Endodermal cell (in vitro differentiated cells): ENCODE measurements around the gene B4GALT5. TPM values are rescaled to one million over a fixed set of nuclear protein-coding genes. Genes with fewer than 3 reads are reported as not detected.

ENCODE experiments used
- DNase-seq: peaks from one replicate; pipeline ENCODE4 v3.0.0-alpha.2; 2017
- H3K27ac ChIP-seq: 2 replicates; pipeline ENCODE4 v1.5.1; 2013; ENCODE audit warnings: mild to moderate bottlenecking, low read depth, low read length, moderate library complexity
- H3K27me3 ChIP-seq: 2 replicates; pipeline ENCODE4 v1.6.1; 2013; ENCODE audit warnings: mild to moderate bottlenecking, low read length, moderate library complexity; ENCODE audit not compliant: insufficient read depth, control insufficient read depth, poor library complexity, severe bottlenecking
- H3K36me3 ChIP-seq: 2 replicates; pipeline ENCODE4 v1.7.0; 2013; ENCODE audit warnings: mild to moderate bottlenecking, low read length, moderate library complexity; ENCODE audit not compliant: control insufficient read depth, insufficient read depth
- H3K4me1 ChIP-seq: one replicate; pipeline ENCODE4 v1.7.0; 2013; ENCODE audit warnings: low read length; ENCODE audit not compliant: control insufficient read depth, insufficient read depth
- H3K4me3 ChIP-seq: 2 replicates; pipeline ENCODE4 v1.5.1; 2013; ENCODE audit warnings: mild to moderate bottlenecking, low read length, moderate library complexity
- H3K9ac ChIP-seq: 2 replicates; pipeline ENCODE4 v1.6.1; 2013; ENCODE audit warnings: mild to moderate bottlenecking, low read length, moderate library complexity; ENCODE audit not compliant: poor library complexity, severe bottlenecking; ENCODE audit errors: extremely low read depth
- H3K9me3 ChIP-seq: 2 replicates; pipeline ENCODE4 v1.6.1; 2013; ENCODE audit warnings: mild to moderate bottlenecking, low read length, moderate library complexity; ENCODE audit not compliant: control insufficient read depth
- H3K27ac Mint-ChIP-seq: 2 replicates; pipeline ENCODE4 v1.8.0; 2020; ENCODE audit warnings: mixed read lengths
- H3K27me3 Mint-ChIP-seq: 2 replicates; pipeline ENCODE4 v1.8.0; 2021; ENCODE audit warnings: mild to moderate bottlenecking, mixed read lengths; ENCODE audit not compliant: insufficient read depth
- H3K36me3 Mint-ChIP-seq: 2 replicates; pipeline ENCODE4 v1.8.0; 2020; ENCODE audit warnings: low read depth, mixed read lengths
- H3K4me1 Mint-ChIP-seq: 2 replicates; pipeline ENCODE4 v1.8.0; 2020; ENCODE audit warnings: mixed read lengths
- H3K4me3 Mint-ChIP-seq: 2 replicates; pipeline ENCODE4 v1.8.0; 2020; ENCODE audit warnings: mild to moderate bottlenecking, moderate library complexity, mixed read lengths
- H3K9me3 Mint-ChIP-seq: 2 replicates; pipeline ENCODE4 v1.8.0; 2020; ENCODE audit warnings: mild to moderate bottlenecking, mixed read lengths
- CTCF ChIP-seq: fragments of 200-600 bp; sonication (generic); conservative IDR thresholded peaks from 2 replicates; pipeline ENCODE4 v1.5.0; 2021; ENCODE audit warnings: antibody characterized with exemption, mild to moderate bottlenecking
- WGBS, 2 experiments: methylation state at CpG; one replicate each; pipeline versions ENCODE4 v1.1.5 to v1.1.7; 2013; ENCODE audit warnings: missing lambda C conversion rate in 2 of 2, mixed read lengths in 1 of 2; ENCODE audit not compliant: insufficient coverage in 1 of 2, insufficient read length in 1 of 2; 5-methylcytosine and 5-hydroxymethylcytosine counted together
- total RNA-seq, 2 donors: library from RNA; stranded (reverse); fragmentation: NEBNext Ultra II Directional in 1 of 2; extraction: Animal tissue kit (Norgen Biotek cat#: 25700) in 1 of 2; gene quantifications; 2 replicates in 1 of 2; 3 replicates in 1 of 2; pipeline ENCODE4 v1.2.1, GENCODE V29; 2021

Gene B4GALT5
- total RNA-seq, 2 donors from 2014 or later, result 57.0 to 58.8 TPM

- Mint-ChIP-seq H3K36me3 (no peaks in the 10 kb centered on the region), H3K9me3 (no peaks in the 10 kb centered on the region), H3K4me1 (peaks cover 33% of the 10 kb centered on the region), H3K4me3 (no peak overlapping the region), H3K27ac (peak overlapping the region; percentile 26), H3K27me3 (no peaks in the 10 kb centered on the region)
- no peak overlapping the region for H3K4me3 ChIP-seq
- no peak for DNase-seq
- H3K27me3 ChIP-seq, result no peaks in the 10 kb centered on the region
- no peak overlapping the region for H3K9ac ChIP-seq
- H3K4me1 ChIP-seq, result peaks cover 10% of the 10 kb centered on the region
- no peaks in the 10 kb centered on the region for H3K9me3 ChIP-seq
- H3K36me3 ChIP-seq, result no peaks in the 10 kb centered on the region
- 77 to 91% methylated on average over 7 to 11 of the region's 12 CpGs for WGBS, 2 experiments
- no peak overlapping the region for H3K27ac ChIP-seq
- TF ChIP-seq CTCF, result no peak
Measured at GRCh38 chr20:49668181-49668877, 45.3 kb downstream of the B4GALT5 start.

GRCh38 chr20:49666911-49667310 is 46.8 kb downstream of the B4GALT5 start:
- no peaks in the 10 kb centered on the region for H3K36me3 Mint-ChIP-seq
- H3K27ac Mint-ChIP-seq, result peak overlapping the region; percentile 23
- H3K9ac ChIP-seq, result no peak overlapping the region
- no peaks in the 10 kb centered on the region for H3K9me3 ChIP-seq
- no peak for DNase-seq
- no peak overlapping the region for H3K4me3 ChIP-seq
- TF ChIP-seq CTCF, result no peak
- H3K4me1 Mint-ChIP-seq, result peaks cover 36% of the 10 kb centered on the region
- peaks cover 4% of the 10 kb centered on the region for H3K4me1 ChIP-seq
- H3K27me3 Mint-ChIP-seq, result no peaks in the 10 kb centered on the region
- H3K27ac ChIP-seq, result no peak overlapping the region
- H3K36me3 ChIP-seq, result no peaks in the 10 kb centered on the region
- no peaks in the 10 kb centered on the region for H3K27me3 ChIP-seq
- H3K4me3 Mint-ChIP-seq, result no peak overlapping the region
- WGBS, 2 experiments, result 64 to 100% methylated on average over 1 to 3 of the region's 3 CpGs
- H3K9me3 Mint-ChIP-seq, result no peaks in the 10 kb centered on the region

- 91 to 97% methylated on average over 7 of the region's 7 CpGs for WGBS, 2 experiments
- H3K27ac Mint-ChIP-seq, result no peak overlapping the region
- no peak overlapping the region for H3K27ac ChIP-seq
Measured at GRCh38 chr20:49665796-49666195, 47.9 kb downstream of the B4GALT5 start.

More at GRCh38 chr20:49665796-49666195, 47.9 kb downstream of the B4GALT5 start:
- H3K36me3 Mint-ChIP-seq, result no peaks in the 10 kb centered on the region
- peaks cover 35% of the 10 kb centered on the region for H3K4me1 Mint-ChIP-seq
- H3K27me3 ChIP-seq, result no peaks in the 10 kb centered on the region
- no peak overlapping the region for H3K4me3 Mint-ChIP-seq
- no peak overlapping the region for H3K9ac ChIP-seq
- no peak for DNase-seq
- peaks cover 4% of the 10 kb centered on the region for H3K4me1 ChIP-seq
- no peaks in the 10 kb centered on the region for H3K36me3 ChIP-seq
- no peaks in the 10 kb centered on the region for H3K9me3 ChIP-seq
- H3K4me3 ChIP-seq, result no peak overlapping the region
- H3K27me3 Mint-ChIP-seq, result no peaks in the 10 kb centered on the region
- TF ChIP-seq CTCF, result no peak
- no peaks in the 10 kb centered on the region for H3K9me3 Mint-ChIP-seq
